GM12875 (cell line): ENCODE measurements around the gene DNAJC28.

Source experiments
- H3K4me3 ChIP-seq: one replicate; pipeline ENCODE4 v1.5.1; 2011; ENCODE audit warnings: low read depth, low read length, control low read depth
- CTCF ChIP-seq: IDR thresholded peaks from 2 replicates; pipeline ENCODE4 v1.5.1; 2011; ENCODE audit warnings: low read depth, mild to moderate bottlenecking, control low read depth, inconsistent platforms, low read length, moderate library complexity, borderline replicate concordance; ENCODE audit not compliant: insufficient read depth

The DNAJC28 gene, protein sequence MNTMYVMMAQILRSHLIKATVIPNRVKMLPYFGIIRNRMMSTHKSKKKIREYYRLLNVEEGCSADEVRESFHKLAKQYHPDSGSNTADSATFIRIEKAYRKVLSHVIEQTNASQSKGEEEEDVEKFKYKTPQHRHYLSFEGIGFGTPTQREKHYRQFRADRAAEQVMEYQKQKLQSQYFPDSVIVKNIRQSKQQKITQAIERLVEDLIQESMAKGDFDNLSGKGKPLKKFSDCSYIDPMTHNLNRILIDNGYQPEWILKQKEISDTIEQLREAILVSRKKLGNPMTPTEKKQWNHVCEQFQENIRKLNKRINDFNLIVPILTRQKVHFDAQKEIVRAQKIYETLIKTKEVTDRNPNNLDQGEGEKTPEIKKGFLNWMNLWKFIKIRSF

GRCh38 chr21:33491373-33492102 lies at the start of gene DNAJC28:
DNAJC28 (minus strand) TSS chr21:33491716; CDS start chr21:33489393, 2,323 bp downstream.
- H3K4me3 ChIP-seq = peak within 1 kb of the TSS; percentile 95
- no peak for TF ChIP-seq CTCF

GRCh38 chr21:33541105-33541711 lies 49.7 kb upstream of the DNAJC28 start:
- TF ChIP-seq CTCF = no peak
- peak overlapping the region; percentile 80 for H3K4me3 ChIP-seq

DNA sequence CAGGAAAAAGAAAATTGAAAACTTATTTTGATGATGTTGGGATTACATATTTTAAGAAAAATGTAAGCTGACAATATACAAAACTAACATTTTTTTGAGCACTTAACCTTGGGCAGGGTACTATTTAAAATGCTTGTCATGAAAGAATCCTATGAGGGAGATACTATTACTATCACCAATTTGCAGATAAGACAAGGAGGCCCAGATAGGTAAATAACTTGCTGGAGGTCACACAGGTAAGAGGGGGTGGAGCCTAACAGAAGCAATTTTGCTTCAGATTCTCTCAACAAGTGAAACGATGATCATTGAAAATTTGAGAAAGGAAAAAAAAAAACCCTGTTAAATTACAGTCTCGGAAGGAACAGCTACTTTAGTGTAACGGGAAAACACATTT lies 49.2 kb upstream of the DNAJC28 start:
- peak overlapping the region; percentile 80 for H3K4me3 ChIP-seq
- no peak for TF ChIP-seq CTCF

- no peak for TF ChIP-seq CTCF
- no peak overlapping the region for H3K4me3 ChIP-seq
These were observed 48.1 kb upstream of the DNAJC28 start for GRCh38 chr21:33539616-33540015.

DNA sequence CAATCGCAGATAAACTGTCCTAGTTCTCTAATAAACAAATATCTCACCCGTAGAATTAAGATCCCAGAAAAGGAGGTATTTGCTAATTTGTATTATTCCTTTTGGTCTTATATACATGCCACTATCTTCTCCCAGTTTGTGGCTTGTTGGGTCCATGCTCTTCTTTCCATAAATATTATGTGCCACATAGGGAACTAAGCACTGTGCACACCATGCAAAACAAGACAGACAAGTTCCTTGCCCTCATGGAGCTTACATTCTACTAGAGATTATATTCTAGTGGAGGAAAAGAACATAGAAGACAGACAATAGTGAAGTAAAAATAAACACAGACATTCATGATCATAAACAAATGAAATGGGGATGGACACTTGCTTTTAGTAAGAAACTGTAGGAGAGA lies 45.7 kb upstream of the DNAJC28 start:
- H3K4me3 ChIP-seq = no peak overlapping the region
- TF ChIP-seq CTCF = no peak

GRCh38 chr21:33531007-33531406 lies 39.5 kb upstream of the DNAJC28 start:
- TF ChIP-seq CTCF = no peak
- H3K4me3 ChIP-seq = no peak overlapping the region
